ENCODE data around the gene ZNF583. TPM values are rescaled to one million over a fixed set of nuclear protein-coding genes. Genes with fewer than 3 reads are reported as not detected.

ZNF583 gene
- total and polyA plus RNA-seq, 2 of the 13 experiments (the other 11 are each of a cell fraction or from before 2014, with no cell fraction given) = 0.65 to 5.3 TPM

DNA sequence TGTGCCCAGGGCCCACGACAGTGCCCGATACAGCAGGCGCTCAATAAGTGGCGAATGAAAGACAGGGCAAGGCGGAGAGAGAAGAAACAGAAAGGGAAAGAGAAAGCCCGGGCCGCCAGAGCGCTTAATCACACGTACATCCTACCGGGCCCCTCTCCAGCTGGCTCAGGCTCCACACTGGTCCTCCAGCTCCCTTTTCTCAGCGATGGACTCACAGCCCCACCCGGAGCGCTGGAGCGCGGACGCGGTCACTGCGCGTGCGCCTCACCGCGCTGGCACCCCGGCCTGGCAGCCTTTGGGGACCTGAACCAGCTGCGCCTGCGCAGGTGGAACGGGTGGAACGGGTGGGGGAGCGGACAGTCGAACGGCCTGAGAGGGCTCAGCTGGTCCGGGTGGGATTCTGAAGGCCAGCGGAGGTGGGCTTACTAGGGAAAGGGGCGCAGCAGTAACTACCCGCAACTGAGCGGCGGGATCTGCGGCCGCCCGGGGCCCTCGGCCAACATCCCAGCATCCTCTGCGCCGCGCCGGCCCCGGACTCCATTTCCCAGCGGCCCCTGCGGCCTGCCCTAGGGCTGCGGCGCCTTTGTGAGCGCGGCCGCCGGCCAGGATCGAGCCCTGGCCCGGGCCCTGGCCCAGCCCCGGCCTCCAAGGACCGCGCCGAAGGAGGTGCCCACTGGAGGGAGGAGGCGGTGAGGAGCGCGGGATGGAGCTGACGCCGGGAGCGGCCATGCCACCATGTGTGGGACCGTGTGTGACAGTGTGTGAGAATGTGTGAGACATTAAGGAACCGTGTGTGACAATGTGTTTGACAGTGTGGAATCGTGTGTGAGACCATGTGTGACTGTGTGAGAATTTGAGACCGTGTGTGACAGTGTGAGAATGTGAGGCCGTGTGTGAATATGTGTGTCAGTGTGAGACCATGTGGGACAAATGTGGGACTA, at the start of gene ZNF583 (continued):
- TF ChIP-seq ZNF770 (CRISPR knock-in tag; IDR thresholded peaks at IDR 0.05) (no peak), PHF21A (CRISPR knock-in tag; IDR thresholded peaks at IDR 0.05) (0 out of 2 replicates have a peak, but pooled peaks have one; percentile 36), ATM (IDR thresholded peaks at IDR 0.05; ENCODE audit: borderline replicate concordance) (no peak), ZNF672 (CRISPR knock-in tag; IDR thresholded peaks at IDR 0.05) (0 out of 2 replicates have a peak, but pooled peaks have one; percentile 68), POLR2AphosphoS2 (IDR thresholded peaks at IDR 0.05; ENCODE audit: low read depth, low read length) (no peak), ZNF101 (CRISPR knock-in tag; IDR thresholded peaks at IDR 0.05; ENCODE audit: borderline replicate concordance, low read depth) (no peak), TMF1 (CRISPR knock-in tag; IDR thresholded peaks at IDR 0.05; ENCODE audit: low read depth) (no peak), NR2F6 (IDR thresholded peaks at IDR 0.05) (no peak), NR2F6 (CRISPR knock-in tag; IDR thresholded peaks at IDR 0.05) (0 out of 2 replicates have a peak, but pooled peaks have one; percentile 17), ZSCAN21 (CRISPR knock-in tag; IDR thresholded peaks at IDR 0.05; ENCODE audit: borderline replicate concordance) (peak; percentile 45; the same call in 1 of the 2 replicates), HDAC1 (CRISPR knock-in tag; IDR thresholded peaks at IDR 0.05) (peak; percentile 58; the same call in 1 of the 2 replicates), TRIM24 (CRISPR knock-in tag; IDR thresholded peaks at IDR 0.05) (no peak), ZNF318 (CRISPR knock-in tag; IDR thresholded peaks at IDR 0.05) (no peak), RFX5 (IDR thresholded peaks at IDR 0.05; ENCODE audit: low read depth, low read length) (no peak), ZNF737 (CRISPR knock-in tag; IDR thresholded peaks at IDR 0.05; ENCODE audit: borderline replicate concordance) (no peak), FOSL1 (CRISPR knock-in tag; IDR thresholded peaks at IDR 0.05; ENCODE audit: borderline replicate concordance) (no peak), ZMYM2 (CRISPR knock-in tag; IDR thresholded peaks at IDR 0.05) (no peak), ZNF674 (CRISPR knock-in tag; IDR thresholded peaks at IDR 0.05; ENCODE audit: low read depth) (no peak), ZNF589 (CRISPR knock-in tag; conservative IDR thresholded peaks at IDR 0.05) (peak; percentile 71; the same call in 1 of the 2 replicates), KDM1A (CRISPR knock-in tag; IDR thresholded peaks at IDR 0.05) (no peak), HHEX (CRISPR knock-in tag; IDR thresholded peaks at IDR 0.05) (no peak)

Measured in HepG2 (cell line).